Measurements from ENCODE around the gene SLC9A4. TPM values are rescaled to one million over a fixed set of nuclear protein-coding genes. Genes with fewer than 3 reads are reported as not detected.
A peak's percentile ranks its signal among the peaks of the same experiment; 100 is the strongest.

The SLC9A4 gene
- total and polyA plus RNA-seq, 2 of the 4 experiments (the other 2 are of a cell fraction) = not detected

GRCh38 chr2:102449370-102449974 lies 23.6 kb upstream of the SLC9A4 start:
- no peaks in the 10 kb centered on the region for H4K20me1 ChIP-seq (ENCODE audit: insufficient read depth, low read length)
- H3K56ac ChIP-seq (ENCODE audit: extremely low read depth, insufficient read depth, low read length) = no peak overlapping the region
- no peaks in the 10 kb centered on the region for H3K79me1 ChIP-seq (ENCODE audit: low read depth in 1 of 2, low read length in 2 of 2)
- H2BK15ac ChIP-seq (ENCODE audit: low read depth, low read length) = no peak overlapping the region
- dilution Hi-C loops (cut with HindIII; ENCODE audit: low sequenced_read_pairs, unreplicated experiment) = no loop called here
- H3K27me3 ChIP-seq (ENCODE audit: control insufficient read depth, insufficient read depth, low read length) = peaks cover 12% of the 10 kb centered on the region
- no TSS peak for BruUV-seq (replicated peaks)
- peak; percentile 69 for TF ChIP-seq SMC3 (IDR thresholded peaks at IDR 0.05; ENCODE audit: low read depth, low read length)
- TF ChIP-seq BHLHE40 (IDR thresholded peaks at IDR 0.05; ENCODE audit: low read depth, low read length) = no peak
- no peak for TF ChIP-seq MXI1 (IDR thresholded peaks at IDR 0.05; ENCODE audit: borderline replicate concordance, low read depth, low read length)
- TF ChIP-seq ELK1 (IDR thresholded peaks at IDR 0.05; ENCODE audit: borderline replicate concordance, low read depth, low read length) = no peak
- TF ChIP-seq POLR2A (IDR thresholded peaks at IDR 0.05; ENCODE audit: low read depth, low read length) = 0 out of 2 replicates have a peak, but pooled peaks have one; percentile 24
- peak; percentile 83 for TF ChIP-seq CTCF (conservative IDR thresholded peaks at IDR 0.05; ENCODE audit: low read depth, low read length)
- no peak for TF ChIP-seq NFE2L2 (IDR thresholded peaks at IDR 0.05; ENCODE audit: low read depth, low read length)
- TF ChIP-seq FOS (IDR thresholded peaks at IDR 0.05; ENCODE audit: low read depth, low read length) = no peak
- TF ChIP-seq RFX5 (IDR thresholded peaks at IDR 0.05; ENCODE audit: low read depth, low read length) = no peak
- no peak for TF ChIP-seq MAFK (IDR thresholded peaks at IDR 0.05; ENCODE audit: low read depth, low read length)
- no peak for TF ChIP-seq CEBPB (IDR thresholded peaks at IDR 0.05; ENCODE audit: low read depth, low read length)
- TF ChIP-seq CHD1 (IDR thresholded peaks at IDR 0.05; ENCODE audit: low read depth, low read length) = no peak
- TF ChIP-seq RAD21 (IDR thresholded peaks at IDR 0.05; ENCODE audit: low read length) = peak; percentile 85
- H2BK5ac ChIP-seq (ENCODE audit: low read depth, low read length, poor library complexity, severe bottlenecking) = no peak overlapping the region
- peak; percentile 75 for ATAC-seq (ENCODE audit: low read depth)
- H3K18ac ChIP-seq (ENCODE audit: low read depth, low read length) = no peak overlapping the region
- intact Hi-C loops (cut with micrococcal nuclease) = loop anchor here (1.0 to 5.0 kb wide), 3 partner anchors 262 to 443 kb away; partner anchors contain the start of gene IL1RL2
- no peak overlapping the region for H3K4me2 ChIP-seq (ENCODE audit: low read depth, low read length)
- H2BK20ac ChIP-seq (ENCODE audit: low read depth, low read length) = no peak overlapping the region
- no peak overlapping the region for H3K14ac ChIP-seq (replicated peaks; ENCODE audit: low read depth, low read length)
- no peak overlapping the region for H2AFZ ChIP-seq (replicated peaks; ENCODE audit: low read length, poor library complexity)
- no peak overlapping the region for H2AK9ac ChIP-seq (replicated peaks; ENCODE audit: low read depth, low read length, poor library complexity)
- no peak overlapping the region for H3K27ac ChIP-seq (ENCODE audit: insufficient read depth, low read length)
- in situ Hi-C loops (cut with MboI; ENCODE audit: low sequenced_read_pairs) = loop anchor here (10.0 kb wide), 2 partner anchors 275 to 565 kb away; no protein-coding TSS in a partner anchor
- DNase-seq = peak; percentile 47
- H3K4ac ChIP-seq (ENCODE audit: low read depth, low read length) = no peak overlapping the region
- no peak overlapping the region for H4K91ac ChIP-seq (ENCODE audit: insufficient read depth, low read depth, low read length)
- H2BK120ac ChIP-seq (ENCODE audit: low read depth, low read length) = no peak overlapping the region
- H3K36me3 ChIP-seq (ENCODE audit: control insufficient read depth, insufficient read depth, low read length) = no peaks in the 10 kb centered on the region
- H3K9ac ChIP-seq (ENCODE audit: low read depth, low read length) = no peak overlapping the region
- ChIA-PET CTCF (interaction anchor here (0.6 kb wide), 1 partner anchor 164 kb away, joined by 4 read pairs; no protein-coding TSS in a partner anchor), POLR2A (ENCODE audit: unreplicated experiment) (no interaction called here)
- H3K9me3 ChIP-seq (ENCODE audit: control insufficient read depth, insufficient read depth, low read length) = no peaks in the 10 kb centered on the region
- H3K4me1 ChIP-seq (ENCODE audit: control insufficient read depth, insufficient read depth, low read length) = no peaks in the 10 kb centered on the region
- H4K5ac ChIP-seq (ENCODE audit: low read depth, low read length) = no peak overlapping the region
- H3K4me3 ChIP-seq (ENCODE audit: insufficient read depth, low read depth, low read length) = no peak overlapping the region
- no peaks in the 10 kb centered on the region for H3K9me1 ChIP-seq (ENCODE audit: insufficient read depth, low read length)
- H3K23ac ChIP-seq (ENCODE audit: low read depth, low read length) = no peak overlapping the region
- no peak overlapping the region for H4K8ac ChIP-seq (ENCODE audit: low read depth in 2 of 2, low read length in 2 of 2)
- WGBS, 2 experiments (ENCODE audit: extremely low coverage in 2 of 2, insufficient read length in 1 of 2) = no CpG with 5 or more reads among the region's 1 CpG
- no peak overlapping the region for H2AK5ac ChIP-seq (ENCODE audit: low read depth, low read length)
